Measurements from ENCODE around the gene SCGB1D4. TPM values are rescaled to one million over a fixed set of nuclear protein-coding genes. Genes with fewer than 3 reads are reported as not detected.
"Not testable (repeated sequence)": the region's sequence is repeated elsewhere in the genome, so short reads cannot be mapped to it uniquely, and the experiment has no call there.

Gene SCGB1D4
- not detected for total RNA-seq

GRCh38 chr11:62298975-62299374, at the start of gene SCGB1D4:
SCGB1D4 (minus strand) TSS chr11:62299075; CDS start chr11:62299010, 65 bp downstream.
- DNase-seq (ENCODE audit: low spot score), result no peak

DNA sequence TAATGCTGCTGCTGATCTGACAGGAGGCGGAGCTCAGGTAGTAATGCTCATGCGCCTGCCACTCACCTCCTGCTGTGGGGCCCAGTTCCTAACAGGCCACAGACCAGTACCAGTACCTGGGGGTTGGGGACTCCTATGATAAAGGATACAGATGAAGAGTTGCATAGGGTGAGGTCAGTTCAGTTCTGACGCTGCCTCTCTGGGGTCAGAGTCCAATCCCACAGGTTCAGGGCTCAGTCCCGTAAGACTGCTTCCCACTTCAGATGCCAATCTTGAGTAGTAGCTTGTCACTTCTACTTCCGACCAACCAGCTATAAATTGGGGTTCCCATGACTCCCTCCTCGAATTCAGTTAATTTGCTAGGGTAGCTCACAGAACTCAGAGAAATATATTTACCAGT, 47.0 kb upstream of the SCGB1D4 start:
- no peak for DNase-seq (ENCODE audit: low spot score)

DNA sequence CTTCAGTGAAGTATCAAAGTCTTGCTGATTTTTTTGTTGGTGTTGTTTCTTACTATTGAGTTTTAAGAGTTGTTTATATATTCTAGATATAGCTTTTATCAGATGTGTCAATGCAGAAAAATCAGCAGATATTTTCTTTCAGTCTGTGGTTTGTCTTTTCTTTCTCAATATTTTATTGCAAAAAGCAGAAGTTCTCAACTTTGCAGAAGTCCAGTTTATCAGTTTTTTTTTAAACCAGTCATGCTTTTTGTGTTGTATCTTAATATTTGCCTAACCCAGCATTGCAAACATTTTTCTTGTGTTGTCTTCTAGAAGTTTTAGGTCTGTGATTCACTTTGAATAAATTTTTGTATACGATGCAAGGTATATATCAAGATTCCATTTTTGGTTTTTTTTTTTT, 45.3 kb upstream of the SCGB1D4 start:
- DNase-seq (ENCODE audit: low spot score), result no peak

GRCh38 chr11:62343646-62344190, 44.8 kb upstream of the SCGB1D4 start:
- not testable (repeated sequence) for DNase-seq (ENCODE audit: low spot score)

- DNase-seq (ENCODE audit: low spot score), result no peak
These were observed 42.7 kb upstream of the SCGB1D4 start for GRCh38 chr11:62341588-62341987.

GRCh38 chr11:62340269-62340901, 41.5 kb upstream of the SCGB1D4 start:
- peak; percentile 68 for DNase-seq (ENCODE audit: low spot score)

DNA sequence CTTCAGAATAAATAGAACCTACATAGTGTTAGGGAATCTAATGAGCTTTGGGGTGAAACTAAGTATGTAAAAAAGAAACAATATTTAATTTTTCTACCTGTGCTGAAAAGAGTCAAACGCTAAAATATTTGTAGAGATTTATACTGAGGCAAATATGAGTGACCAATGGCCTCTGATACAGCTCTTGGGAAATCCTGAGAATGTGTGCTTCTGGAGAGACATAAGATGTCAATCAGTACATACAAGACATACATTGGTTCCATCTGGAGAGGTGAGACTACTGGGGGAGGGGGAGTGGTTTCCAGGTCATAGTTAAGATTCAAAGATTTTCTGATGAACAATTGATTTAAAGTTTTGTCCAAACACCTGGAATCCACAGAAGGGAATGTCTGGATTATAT, 39.3 kb upstream of the SCGB1D4 start:
- no peak for DNase-seq (ENCODE audit: low spot score)

GRCh38 chr11:62337303-62338181, 38.7 kb upstream of the SCGB1D4 start, which contains the start of gene ASRGL1:
ASRGL1 (plus strand) TSS chr11:62337448; CDS start chr11:62337978, 530 bp downstream.
- peak; percentile 89 for DNase-seq (ENCODE audit: low spot score)

DNA sequence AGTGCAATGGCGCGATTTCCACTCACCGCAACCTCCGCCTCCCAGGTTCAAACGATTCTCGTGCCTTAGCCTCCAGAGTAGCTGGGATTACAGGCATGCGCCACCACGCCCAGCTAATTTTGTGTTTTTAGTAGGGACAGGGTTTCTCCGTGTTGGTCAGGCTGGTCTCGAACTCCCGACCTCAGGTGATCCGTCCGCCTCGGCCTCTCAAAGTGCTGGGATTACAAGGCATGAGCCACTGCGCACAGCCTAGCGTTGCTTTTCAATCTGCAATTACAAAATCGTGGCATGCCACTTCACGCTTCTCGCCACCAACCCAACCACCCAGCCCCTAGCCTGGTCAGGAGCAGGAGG, 38.1 kb upstream of the SCGB1D4 start:
- DNase-seq (ENCODE audit: low spot score), result not testable (repeated sequence)

DNA sequence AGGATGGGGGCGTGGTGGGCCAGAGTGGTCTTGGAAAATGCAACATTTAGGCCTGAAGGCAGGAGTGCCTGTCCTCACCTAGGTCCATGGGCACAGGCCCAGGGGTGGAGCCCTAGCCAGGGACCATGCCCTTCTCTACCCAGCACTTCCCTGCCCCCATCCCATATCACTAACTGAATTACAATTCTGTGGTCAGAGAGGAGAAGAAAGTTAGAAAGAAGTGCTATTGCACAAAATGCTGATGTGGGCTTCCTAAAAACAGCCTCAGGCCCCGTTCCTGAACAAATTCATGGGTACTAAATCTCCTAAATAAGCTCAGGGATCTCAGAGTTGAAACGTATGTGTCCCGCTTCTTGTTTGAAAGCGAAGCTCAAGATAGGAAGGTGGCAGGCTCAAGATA, 34.9 kb upstream of the SCGB1D4 start:
- DNase-seq (ENCODE audit: low spot score), result no peak

- DNase-seq (ENCODE audit: low spot score), result not testable (repeated sequence)
These were observed 32.4 kb upstream of the SCGB1D4 start for GRCh38 chr11:62331264-62331663.

DNA sequence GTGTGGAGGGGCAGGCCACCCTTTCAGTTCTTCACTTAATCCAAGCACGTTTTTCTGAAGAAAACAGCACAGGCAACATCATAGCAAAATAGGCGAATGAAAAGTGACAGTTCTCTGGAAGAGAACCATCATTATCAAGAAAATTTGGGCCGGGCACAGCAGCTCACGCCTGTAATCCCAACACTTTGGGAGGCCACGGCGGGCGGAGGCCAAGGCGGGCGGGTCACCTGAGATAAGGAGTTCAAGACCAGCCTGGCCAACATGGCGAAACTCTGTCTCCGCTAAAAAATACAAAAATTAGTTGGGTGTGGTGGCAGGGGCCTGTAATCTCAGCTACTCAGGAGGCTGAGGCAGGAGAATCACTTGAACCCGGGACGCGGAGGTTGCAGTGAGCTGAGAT, 28.7 kb upstream of the SCGB1D4 start:
- not testable (repeated sequence) for DNase-seq (ENCODE audit: low spot score)

DNA sequence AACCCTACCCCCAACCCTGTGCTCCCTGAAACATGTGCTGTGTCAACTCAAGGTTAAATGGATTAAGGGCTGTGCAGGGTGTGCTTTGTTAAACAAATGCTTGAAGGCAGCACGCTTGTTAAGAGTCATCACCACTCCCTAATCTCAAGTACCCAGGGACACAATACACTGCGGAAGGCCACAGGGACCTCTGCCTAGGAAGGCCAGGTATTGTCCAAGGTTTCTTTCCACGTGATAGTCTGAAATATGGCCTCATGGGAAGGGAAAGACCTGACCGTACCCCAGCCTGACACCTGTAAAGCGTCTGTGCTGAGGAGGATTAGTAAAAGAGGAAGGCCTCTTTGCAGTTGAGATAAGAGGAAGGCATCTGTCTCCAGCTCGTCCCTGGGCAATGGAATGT, 27.8 kb upstream of the SCGB1D4 start:
- peak; percentile 72 for DNase-seq (ENCODE audit: low spot score)

- peak; percentile 33 for DNase-seq (ENCODE audit: low spot score)
These were observed 26.9 kb upstream of the SCGB1D4 start for GRCh38 chr11:62325781-62326180.

- DNase-seq (ENCODE audit: low spot score), result no peak
These were observed 26.1 kb upstream of the SCGB1D4 start for GRCh38 chr11:62324731-62325556.

DNA sequence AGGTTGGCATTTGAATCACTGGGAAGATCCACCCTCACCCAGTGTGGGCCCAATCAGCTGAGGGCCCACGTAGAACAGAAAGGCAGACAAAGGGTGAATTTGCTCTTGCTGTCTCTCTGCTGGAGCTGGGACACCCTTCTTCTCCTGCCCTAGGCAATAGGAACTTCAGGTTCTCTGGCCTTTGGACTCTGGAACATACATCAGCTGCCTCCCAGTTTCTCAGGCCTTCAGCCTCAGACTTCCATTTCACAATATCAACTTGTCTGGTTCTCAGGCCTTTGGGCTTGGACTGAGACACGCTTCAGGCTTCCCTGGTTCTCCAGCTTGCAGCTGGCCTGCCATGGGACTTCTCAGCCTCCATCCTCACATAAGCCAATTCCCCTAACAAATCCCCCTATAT, 23.6 kb upstream of the SCGB1D4 start:
- DNase-seq (ENCODE audit: low spot score), result peak; percentile 36

GRCh38 chr11:62315431-62315830, 16.6 kb upstream of the SCGB1D4 start:
- no peak for DNase-seq (ENCODE audit: low spot score)

DNA sequence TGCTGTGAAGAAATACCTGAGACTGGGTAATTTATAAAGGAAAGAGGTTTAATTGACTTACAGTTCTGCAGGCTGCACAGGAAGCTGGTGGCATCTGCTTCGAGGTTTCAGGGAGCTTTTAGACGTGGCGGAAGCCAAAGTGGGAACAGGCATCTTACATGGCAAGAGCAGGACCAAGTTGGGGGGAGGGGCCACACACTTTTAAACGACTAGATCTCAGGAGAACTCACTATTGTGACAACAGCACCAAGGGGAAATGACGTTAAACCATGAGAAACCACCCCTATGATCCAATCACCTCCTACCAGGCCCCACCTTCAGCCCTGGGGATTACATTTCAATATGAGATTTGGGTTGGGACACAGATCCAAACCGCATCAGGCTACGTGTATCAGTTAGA, 11.1 kb upstream of the SCGB1D4 start:
- DNase-seq (ENCODE audit: low spot score), result no peak

DNA sequence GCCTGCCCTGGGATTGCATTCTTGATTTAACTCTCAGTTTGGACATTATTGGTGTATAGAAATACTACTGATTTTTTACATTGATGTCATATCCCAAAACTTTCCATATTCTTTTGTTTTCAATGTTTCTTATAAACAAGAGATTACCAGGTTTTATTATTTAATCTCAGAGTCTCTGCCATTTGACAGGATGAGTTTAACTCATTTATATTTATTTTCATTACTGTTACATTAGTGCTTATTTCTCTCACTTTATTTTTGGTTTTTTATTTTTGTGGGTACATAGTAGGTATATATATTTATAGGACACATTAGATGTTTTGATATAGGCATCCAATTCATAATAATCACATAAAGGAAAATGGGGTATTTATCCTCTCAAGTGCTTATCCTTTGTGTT, 9.1 kb upstream of the SCGB1D4 start:
- DNase-seq (ENCODE audit: low spot score), result no peak

DNA sequence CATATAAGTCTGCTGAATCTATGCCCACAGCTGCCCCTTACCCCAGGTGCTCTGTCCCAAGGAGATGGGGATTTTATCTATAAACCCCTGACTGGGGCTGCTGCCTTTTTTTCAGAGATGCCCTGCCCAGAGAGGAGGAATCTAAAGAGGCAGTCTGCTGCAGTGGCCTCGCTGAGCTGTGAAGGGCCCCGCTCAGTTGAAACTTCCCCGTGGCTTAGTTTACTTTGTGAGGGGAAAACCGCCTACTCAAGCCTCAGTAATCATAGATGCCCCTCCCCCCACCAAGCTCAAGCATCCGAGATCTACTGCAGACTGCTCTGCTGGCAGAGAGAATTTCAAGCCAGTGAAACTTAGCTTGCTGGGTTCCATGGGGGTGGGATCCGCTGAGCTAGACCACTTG, 7.4 kb upstream of the SCGB1D4 start:
- no peak for DNase-seq (ENCODE audit: low spot score)

GRCh38 chr11:62295504-62295903, 3.4 kb downstream of the SCGB1D4 start:
- DNase-seq (ENCODE audit: low spot score), result peak; percentile 42

DNA sequence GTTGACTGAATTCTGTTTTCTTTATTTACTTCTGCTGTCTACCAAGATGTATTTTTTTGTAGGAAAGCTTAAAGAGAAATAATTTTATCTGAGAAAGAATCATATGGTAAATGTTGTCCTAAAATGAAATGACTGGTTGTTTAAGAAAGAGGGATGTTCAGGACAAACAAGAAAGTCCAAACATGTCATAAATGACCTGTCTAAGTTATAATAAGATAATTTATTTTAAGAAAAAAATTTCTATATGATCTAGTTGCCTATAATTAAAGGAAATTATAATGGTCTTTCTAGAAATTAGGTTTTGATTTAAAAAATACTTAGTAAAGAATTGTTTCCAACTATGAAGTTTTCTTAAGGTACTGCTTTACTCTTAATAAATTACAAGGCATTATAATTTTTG, 18.4 kb downstream of the SCGB1D4 start:
- no peak for DNase-seq (ENCODE audit: low spot score)
